Islet precursor cell (in vitro differentiated cells): ENCODE data around the gene ZNF10.

Source experiments
- DNase-seq: peaks from one replicate; pipeline ENCODE4 v3.0.0-alpha.2; 2018

ZNF10 gene

DNA sequence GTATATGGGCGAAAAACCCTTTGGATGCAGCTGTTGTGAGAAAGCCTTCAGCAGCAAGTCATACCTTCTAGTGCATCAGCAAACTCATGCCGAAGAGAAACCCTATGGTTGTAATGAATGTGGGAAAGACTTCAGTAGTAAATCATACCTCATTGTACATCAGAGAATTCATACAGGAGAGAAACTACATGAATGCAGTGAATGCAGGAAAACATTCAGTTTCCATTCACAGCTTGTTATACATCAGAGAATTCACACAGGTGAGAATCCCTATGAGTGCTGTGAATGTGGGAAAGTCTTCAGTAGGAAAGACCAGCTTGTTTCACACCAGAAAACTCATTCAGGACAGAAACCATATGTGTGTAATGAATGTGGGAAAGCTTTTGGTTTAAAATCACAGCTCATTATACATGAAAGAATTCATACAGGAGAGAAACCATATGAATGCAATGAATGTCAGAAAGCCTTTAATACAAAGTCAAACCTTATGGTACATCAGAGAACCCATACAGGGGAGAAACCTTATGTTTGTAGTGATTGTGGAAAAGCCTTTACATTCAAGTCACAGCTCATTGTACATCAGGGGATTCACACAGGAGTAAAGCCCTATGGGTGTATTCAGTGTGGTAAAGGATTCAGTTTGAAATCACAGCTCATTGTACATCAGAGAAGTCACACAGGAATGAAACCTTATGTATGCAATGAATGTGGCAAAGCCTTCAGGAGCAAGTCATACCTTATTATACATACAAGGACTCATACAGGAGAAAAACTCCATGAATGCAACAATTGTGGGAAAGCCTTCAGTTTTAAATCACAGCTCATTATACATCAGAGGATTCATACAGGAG is 72.3 kb downstream of the ZNF10 start:
- DNase-seq: no peak

DNA sequence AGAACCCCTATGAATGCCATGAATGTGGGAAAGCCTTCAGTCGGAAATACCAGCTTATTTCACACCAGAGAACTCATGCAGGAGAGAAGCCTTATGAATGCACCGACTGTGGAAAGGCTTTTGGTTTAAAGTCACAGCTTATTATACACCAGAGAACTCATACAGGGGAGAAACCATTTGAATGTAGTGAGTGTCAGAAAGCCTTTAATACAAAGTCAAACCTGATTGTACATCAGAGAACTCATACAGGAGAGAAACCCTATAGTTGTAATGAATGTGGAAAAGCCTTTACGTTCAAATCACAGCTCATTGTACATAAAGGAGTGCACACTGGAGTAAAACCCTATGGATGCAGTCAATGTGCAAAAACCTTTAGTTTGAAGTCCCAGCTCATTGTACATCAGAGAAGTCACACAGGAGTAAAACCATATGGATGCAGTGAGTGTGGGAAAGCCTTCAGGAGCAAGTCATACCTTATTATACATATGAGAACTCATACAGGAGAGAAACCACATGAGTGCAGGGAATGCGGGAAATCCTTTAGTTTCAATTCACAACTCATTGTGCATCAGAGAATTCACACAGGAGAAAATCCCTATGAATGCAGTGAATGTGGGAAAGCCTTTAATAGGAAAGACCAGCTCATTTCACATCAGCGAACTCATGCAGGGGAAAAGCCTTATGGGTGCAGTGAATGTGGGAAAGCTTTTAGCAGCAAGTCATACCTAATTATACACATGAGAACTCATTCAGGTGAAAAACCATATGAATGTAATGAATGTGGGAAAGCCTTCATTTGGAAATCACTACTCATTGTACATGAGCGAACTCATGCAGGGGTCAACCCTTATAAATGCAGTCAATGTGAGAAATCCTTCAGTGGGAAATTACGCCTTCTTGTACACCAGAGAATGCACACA is 73.2 kb downstream of the ZNF10 start:
- DNase-seq: no peak

- DNase-seq: no peak
These were observed 73.8 kb downstream of the ZNF10 start for GRCh38 chr12:133204264-133204603.

- no peak for DNase-seq
These were observed 76.0 kb downstream of the ZNF10 start for GRCh38 chr12:133206390-133206789.
